Measurements from ENCODE around the gene TAX1BP1. TPM values are rescaled to one million over a fixed set of nuclear protein-coding genes. Genes with fewer than 3 reads are reported as not detected.
"Not testable (repeated sequence)": the region's sequence is repeated elsewhere in the genome, so short reads cannot be mapped to it uniquely, and the experiment has no call there.

Gene TAX1BP1
- total RNA-seq, 1 experiment from 2014 or later: 101 TPM

DNA sequence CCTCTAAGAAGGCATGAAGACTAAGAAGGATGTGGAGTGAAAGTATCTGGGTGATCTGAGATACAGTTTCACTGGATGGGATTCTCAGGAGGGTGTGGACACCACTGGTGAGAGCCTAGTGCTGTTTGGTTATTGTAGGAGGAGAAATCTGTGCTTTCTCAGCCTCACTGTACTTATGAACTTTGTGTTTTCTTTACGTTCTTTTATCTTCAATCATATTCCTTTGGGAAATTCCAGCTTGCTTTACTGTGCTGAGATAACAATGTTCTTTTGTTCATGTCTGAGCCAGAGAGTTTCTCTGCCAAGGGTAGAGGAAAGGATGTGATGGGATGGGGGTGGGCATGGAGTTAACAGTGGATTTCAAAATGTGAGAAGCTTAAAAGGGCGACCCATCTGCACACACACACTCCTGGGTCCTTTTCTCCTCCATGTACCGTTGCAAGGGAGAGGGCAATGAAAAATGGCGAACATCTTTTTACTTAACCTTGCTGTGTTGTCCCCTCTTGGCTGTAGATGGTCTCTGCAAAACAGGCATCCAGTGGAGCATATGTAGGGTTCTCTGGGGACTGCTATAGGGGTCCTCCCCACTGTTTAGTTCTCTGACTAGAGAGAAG, 25.0 kb upstream of the TAX1BP1 start:
- Histone ChIP-seq H3K36me3 (no peaks in the 10 kb centered on the region), H3K27ac (no peak overlapping the region), H3K4me3 (no peak overlapping the region), H3K4me1 (replicated peaks) (peaks cover 10% of the 10 kb centered on the region), H3K9me3 (replicated peaks) (no peaks in the 10 kb centered on the region), H3K27me3 (replicated peaks) (no peaks in the 10 kb centered on the region)
- DNase-seq (ENCODE audit: low read depth in 1 of 2, low spot score in 2 of 2): no peak

DNA sequence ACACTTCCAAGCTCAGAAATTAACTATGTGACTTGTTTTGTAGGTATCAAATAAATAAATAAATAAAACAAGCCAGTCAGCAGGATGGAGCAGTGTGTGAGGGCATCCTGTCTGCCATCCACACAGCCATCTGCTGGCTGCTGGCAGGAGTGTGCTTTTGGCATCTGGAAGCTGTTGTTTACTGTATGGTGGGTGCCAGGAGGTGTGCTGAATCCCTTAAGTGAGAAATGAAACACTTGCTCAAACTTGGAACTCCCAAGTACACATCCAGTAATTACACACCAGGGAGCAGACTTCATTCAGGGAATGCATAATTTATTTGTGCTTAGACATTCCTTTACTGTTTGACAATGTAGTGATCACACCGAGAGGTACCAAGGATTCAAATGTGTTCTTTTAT, 16.9 kb upstream of the TAX1BP1 start:
- H3K27me3 ChIP-seq (replicated peaks): no peaks in the 10 kb centered on the region
- no peaks in the 10 kb centered on the region for H3K9me3 ChIP-seq (replicated peaks)
- no peak for DNase-seq (ENCODE audit: low read depth in 1 of 2, low spot score in 2 of 2)

DNA sequence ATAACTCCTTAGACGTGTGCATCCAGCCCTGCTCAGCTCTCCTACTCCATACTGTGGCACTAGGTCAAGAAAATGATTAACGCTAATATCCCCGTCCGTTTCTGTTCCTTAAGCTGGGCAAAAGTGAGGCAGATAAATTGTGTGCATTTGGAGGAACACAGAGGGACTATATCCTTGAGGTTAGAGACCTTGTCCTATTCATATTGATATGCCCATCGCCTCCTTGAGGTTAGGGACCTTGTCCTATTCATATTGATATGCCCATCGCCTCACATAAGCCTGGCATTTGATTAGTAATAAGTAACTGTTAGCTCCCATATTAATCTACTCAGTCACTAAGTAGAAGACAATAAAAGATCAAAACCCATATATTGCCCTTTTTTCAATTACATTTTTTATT, 12.9 kb upstream of the TAX1BP1 start:
- DNase-seq (ENCODE audit: low read depth in 1 of 2, low spot score in 2 of 2): no peak
- Histone ChIP-seq H3K27ac (no peak overlapping the region), H3K9me3 (replicated peaks) (no peaks in the 10 kb centered on the region), H3K36me3 (no peaks in the 10 kb centered on the region), H3K4me3 (no peak overlapping the region), H3K27me3 (replicated peaks) (no peaks in the 10 kb centered on the region), H3K4me1 (replicated peaks) (no peaks in the 10 kb centered on the region; the same call in 1 of the 2 replicates)

More for the DNA sequence above, 16.9 kb upstream of the TAX1BP1 start:
- Histone ChIP-seq H3K27ac (no peak overlapping the region), H3K36me3 (no peaks in the 10 kb centered on the region), H3K4me1 (replicated peaks) (no peaks in the 10 kb centered on the region; the same call in 1 of the 2 replicates), H3K4me3 (no peak overlapping the region)

DNA sequence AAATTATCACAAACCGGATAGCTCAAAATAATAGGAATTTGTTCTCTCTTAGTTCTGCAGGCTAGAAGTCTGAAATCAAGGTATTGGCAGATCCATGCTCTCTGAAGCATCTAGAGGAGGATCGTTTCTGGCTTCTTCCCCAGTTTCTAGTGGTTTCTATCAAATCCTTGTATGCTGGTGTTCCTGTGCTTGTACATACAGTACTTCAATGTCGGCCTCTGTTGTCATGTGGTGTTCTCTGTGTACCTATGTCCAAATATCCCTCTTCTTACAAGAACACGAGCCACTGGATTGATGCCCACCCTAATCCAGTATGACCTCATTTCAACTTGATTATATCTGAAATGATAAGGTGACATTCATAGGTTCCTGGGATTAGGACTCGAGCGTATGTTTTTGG, 9.8 kb upstream of the TAX1BP1 start:
- no peaks in the 10 kb centered on the region for H3K36me3 ChIP-seq
- H3K9me3 ChIP-seq (replicated peaks): no peaks in the 10 kb centered on the region
- H3K4me3 ChIP-seq: no peak overlapping the region
- no peak overlapping the region for H3K27ac ChIP-seq
- no peak for DNase-seq (ENCODE audit: low read depth in 1 of 2, low spot score in 2 of 2)
- no peaks in the 10 kb centered on the region for H3K27me3 ChIP-seq (replicated peaks)
- H3K4me1 ChIP-seq (replicated peaks): no peaks in the 10 kb centered on the region; the same call in 1 of the 2 replicates

DNA sequence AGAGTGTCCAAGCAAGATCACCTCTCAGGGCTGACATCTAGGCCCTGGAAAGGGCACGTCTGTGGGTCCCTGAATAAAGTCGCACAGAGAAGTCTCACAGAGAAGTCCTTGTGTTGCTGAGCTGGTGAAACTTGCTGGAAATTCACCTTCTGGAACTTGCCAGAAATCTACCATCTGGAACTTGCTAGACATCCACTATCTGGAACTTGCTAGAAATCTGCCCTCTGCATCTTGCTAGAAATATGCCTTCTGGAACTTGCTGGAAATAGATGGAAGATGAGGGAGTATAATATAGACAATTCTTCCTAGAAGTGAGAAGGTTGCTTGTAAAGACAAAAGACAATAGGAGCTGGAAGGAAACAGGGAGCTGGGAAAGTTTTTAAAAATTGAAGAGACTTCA, 5.4 kb upstream of the TAX1BP1 start:
- Histone ChIP-seq H3K4me1 (replicated peaks) (peaks cover 3% of the 10 kb centered on the region; the same call in 1 of the 2 replicates), H3K9me3 (replicated peaks) (no peaks in the 10 kb centered on the region), H3K27me3 (replicated peaks) (no peaks in the 10 kb centered on the region), H3K27ac (no peak overlapping the region), H3K36me3 (no peaks in the 10 kb centered on the region), H3K4me3 (no peak overlapping the region)
- no peak for DNase-seq (ENCODE audit: low read depth in 1 of 2, low spot score in 2 of 2)

DNA sequence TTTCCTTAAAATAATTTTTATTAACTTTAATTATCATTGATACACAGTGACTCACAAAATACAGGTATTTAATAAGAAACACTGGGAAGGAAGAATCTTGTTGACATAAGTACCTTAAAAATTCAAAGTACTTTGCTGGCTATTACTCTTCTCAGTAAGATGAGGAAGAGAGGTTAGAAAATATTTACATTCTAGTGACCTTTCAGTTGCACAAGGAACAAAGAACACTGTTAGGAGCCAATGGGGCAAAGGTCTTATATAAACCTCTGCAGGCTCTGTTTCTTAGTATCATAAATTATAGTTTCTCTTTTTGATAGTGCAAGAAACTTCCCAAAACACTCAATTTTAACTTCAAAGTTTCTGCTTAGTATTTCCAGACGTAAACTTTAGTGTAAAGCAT, 4.8 kb upstream of the TAX1BP1 start:
- Histone ChIP-seq H3K9me3 (replicated peaks) (no peaks in the 10 kb centered on the region), H3K4me1 (replicated peaks) (peaks cover 3% of the 10 kb centered on the region; the same call in 1 of the 2 replicates), H3K27ac (no peak overlapping the region), H3K27me3 (replicated peaks) (no peaks in the 10 kb centered on the region), H3K4me3 (no peak overlapping the region), H3K36me3 (0 out of 2 replicates have a peak, but pooled peaks cover 1% of the 10 kb centered on the region)
- no peak for DNase-seq (ENCODE audit: low read depth in 1 of 2, low spot score in 2 of 2)

DNA sequence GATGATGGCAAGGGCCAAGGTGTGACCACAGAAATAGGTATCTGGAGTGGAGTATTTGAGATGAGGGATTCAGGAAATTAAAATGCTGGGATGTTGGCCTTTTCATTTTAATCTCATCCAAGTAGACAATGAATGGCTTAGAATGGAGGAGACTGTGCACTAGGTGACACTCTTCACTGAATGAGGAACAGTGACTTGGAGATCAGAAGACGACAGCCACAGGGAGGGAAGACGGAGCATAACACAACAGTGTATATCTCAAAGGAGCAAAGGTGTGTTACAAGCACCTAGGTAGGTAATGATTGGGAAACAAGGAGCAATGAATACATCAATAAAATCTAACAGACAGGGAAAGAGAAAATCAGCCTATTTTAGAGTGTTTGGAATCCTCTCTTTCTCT, 4.1 kb upstream of the TAX1BP1 start:
- Histone ChIP-seq H3K27ac (no peak overlapping the region), H3K36me3 (0 out of 2 replicates have a peak, but pooled peaks cover 4% of the 10 kb centered on the region), H3K27me3 (replicated peaks) (no peaks in the 10 kb centered on the region), H3K4me1 (replicated peaks) (peaks cover 3% of the 10 kb centered on the region; the same call in 1 of the 2 replicates), H3K9me3 (replicated peaks) (no peaks in the 10 kb centered on the region), H3K4me3 (no peak overlapping the region)
- no peak for DNase-seq (ENCODE audit: low read depth in 1 of 2, low spot score in 2 of 2)

DNA sequence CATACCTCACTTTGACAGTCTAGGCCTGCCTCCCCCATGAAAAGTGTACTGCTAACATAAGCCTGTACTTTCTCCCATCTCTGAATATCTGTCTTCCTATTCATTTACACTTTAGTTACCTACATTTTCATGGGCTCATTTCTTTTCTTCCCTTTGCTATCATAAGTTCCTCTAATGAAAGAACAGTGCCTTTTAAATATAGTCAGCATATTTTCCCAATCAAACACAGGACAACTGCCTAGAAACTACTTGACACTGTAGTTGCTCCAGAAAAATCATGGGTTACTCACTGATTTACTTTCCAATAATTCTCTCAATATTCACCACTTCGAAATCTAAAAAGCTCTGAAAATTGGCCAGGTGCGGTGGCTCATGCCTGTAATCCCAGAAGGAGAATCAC, 2.8 kb upstream of the TAX1BP1 start:
- H3K4me3 ChIP-seq: no peak overlapping the region
- 0 out of 2 replicates have a peak, but pooled peaks cover 4% of the 10 kb centered on the region for H3K36me3 ChIP-seq
- H3K9me3 ChIP-seq (replicated peaks): no peaks in the 10 kb centered on the region
- H3K4me1 ChIP-seq (replicated peaks): peaks cover 3% of the 10 kb centered on the region; the same call in 1 of the 2 replicates
- no peak for DNase-seq (ENCODE audit: low read depth in 1 of 2, low spot score in 2 of 2)
- no peak overlapping the region for H3K27ac ChIP-seq
- no peaks in the 10 kb centered on the region for H3K27me3 ChIP-seq (replicated peaks)

DNA sequence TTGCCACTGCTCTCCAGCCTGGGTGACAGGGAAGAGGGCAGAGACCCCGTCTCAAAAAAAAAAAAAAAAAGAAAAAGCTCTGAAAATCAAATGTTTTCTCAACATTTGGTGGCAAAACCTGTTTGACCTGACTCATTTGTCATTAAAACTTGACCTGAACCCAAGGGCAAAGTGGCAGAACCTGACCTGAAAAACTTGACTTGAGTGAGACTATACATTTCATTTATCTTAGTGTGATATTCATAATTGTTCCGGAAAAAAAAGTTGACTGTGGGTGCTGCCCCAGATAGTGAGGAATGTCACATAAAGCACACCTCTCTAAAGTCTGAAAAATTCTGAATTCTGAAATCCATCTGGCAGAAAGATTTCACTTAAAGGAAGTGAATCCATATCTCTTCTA, 2.3 kb upstream of the TAX1BP1 start:
- DNase-seq (ENCODE audit: low read depth in 1 of 2, low spot score in 2 of 2): no peak
- Histone ChIP-seq H3K9me3 (replicated peaks) (no peaks in the 10 kb centered on the region), H3K4me3 (no peak overlapping the region), H3K36me3 (0 out of 2 replicates have a peak, but pooled peaks cover 4% of the 10 kb centered on the region), H3K27ac (no peak overlapping the region), H3K27me3 (replicated peaks) (no peaks in the 10 kb centered on the region), H3K4me1 (replicated peaks) (peaks cover 3% of the 10 kb centered on the region; the same call in 1 of the 2 replicates)

DNA sequence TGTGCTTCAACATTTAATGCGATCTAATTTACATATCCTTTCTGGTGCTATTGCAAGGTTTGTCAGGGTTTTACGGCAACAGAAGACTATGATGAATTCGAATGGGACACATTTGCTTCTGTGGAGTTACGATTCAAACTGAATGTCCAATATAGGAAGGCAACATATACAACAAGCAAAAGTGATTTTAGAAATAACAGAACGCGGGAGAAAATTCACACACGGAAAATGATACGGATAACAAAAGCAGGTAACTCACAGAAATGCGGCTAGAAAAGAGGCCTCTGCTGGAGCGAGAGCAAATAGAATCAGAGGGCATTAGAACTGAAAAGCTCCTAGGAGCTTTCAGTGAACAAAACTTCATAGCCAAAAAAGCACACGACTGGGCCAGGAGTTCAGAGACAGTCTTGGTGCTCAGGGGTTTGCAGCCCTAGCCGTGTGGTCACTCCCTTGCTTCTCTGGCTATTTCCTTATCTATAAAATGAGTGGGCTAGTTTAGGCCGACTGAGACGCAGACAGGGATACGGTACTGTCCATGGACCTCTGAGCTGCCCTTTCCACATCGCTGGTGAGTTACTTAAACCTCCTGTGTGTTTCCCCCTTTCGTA, 557 bp upstream of the TAX1BP1 start:
- Histone ChIP-seq H3K36me3 (0 out of 2 replicates have a peak, but pooled peaks cover 4% of the 10 kb centered on the region), H3K4me1 (replicated peaks) (peaks cover 4% of the 10 kb centered on the region)

DNA sequence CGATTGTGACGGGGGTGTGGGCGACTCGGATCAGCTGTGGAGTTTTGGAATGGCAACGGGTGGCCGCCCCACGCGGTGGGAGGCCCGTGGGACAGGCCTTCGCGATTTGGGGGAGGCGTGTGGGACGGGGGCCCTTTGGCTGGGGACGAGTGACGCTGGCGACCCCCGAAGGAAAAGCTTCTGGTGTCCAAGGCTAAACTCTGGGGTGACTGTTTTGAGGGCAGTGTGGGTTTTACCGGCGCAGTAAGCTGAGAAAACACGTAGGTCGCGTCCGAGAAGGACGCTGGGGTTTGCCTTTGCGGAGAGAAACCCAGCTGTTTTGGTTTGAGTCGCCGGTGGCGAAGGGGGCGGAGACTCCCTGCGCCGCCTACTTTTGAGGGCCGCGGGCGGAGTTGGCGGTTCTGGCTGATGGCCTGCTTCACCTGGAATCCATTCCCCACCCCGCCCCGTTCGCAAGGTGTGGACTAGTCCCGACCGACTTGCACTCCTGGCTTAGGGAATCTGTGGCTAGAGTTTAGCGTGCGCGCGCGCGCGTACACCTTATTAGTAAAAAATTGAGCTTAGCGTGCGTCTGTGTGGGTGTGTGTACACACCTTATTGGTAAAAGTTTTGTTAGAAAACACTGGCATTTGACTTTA, 606 bp downstream of the TAX1BP1 start:
- Histone ChIP-seq H3K27me3 (replicated peaks) (no peaks in the 10 kb centered on the region), H3K36me3 (0 out of 2 replicates have a peak, but pooled peaks cover 4% of the 10 kb centered on the region), H3K4me1 (replicated peaks) (peaks cover 12% of the 10 kb centered on the region), H3K27ac (peak overlapping the region; percentile 75), H3K9me3 (replicated peaks) (no peaks in the 10 kb centered on the region), H3K4me3 (peak overlapping the region; percentile 67)
- peak; percentile 62 to 72 for DNase-seq (ENCODE audit: low read depth in 1 of 2, low spot score in 2 of 2)

More for the DNA sequence above, 557 bp upstream of the TAX1BP1 start:
- DNase-seq (ENCODE audit: low read depth in 1 of 2, low spot score in 2 of 2): peak in 1 of 2 experiments; percentile 46
- Histone ChIP-seq H3K9me3 (replicated peaks) (no peaks in the 10 kb centered on the region), H3K4me3 (peak overlapping the region; percentile 67), H3K27ac (peak overlapping the region; percentile 75), H3K27me3 (replicated peaks) (no peaks in the 10 kb centered on the region)

DNA sequence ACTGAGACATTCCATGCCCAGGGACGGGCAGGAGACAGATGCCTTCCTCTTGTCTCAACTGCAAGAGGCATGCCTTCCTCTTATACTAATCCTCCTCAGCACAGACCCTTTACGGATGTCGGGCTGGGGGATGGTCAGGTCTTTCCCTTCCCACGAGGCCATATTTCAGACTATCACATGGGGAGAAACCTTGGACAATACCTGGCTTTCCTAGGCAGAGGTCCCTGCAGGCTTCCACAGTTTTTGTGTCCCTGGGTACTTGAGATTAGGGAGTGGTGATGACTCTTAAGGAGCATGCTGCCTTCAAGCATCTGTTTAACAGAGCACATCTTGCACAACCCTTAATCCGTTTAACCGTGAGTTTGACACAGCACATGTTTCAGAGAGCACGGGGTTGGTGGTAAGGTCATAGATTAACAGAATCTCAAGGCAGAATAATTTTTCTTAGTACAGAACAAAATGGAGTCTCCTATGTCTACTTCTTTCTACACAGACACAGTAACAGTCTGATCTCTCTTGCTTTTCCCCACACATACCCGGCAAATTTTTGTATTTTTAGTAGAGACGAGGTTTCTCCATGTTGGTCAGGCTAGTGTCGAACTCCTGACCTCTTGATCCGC, 2.2 kb downstream of the TAX1BP1 start:
- not testable (repeated sequence) for DNase-seq (ENCODE audit: low read depth in 1 of 2, low spot score in 2 of 2); H3K36me3 ChIP-seq; H3K27me3 ChIP-seq (replicated peaks); H3K27ac ChIP-seq; H3K9me3 ChIP-seq (replicated peaks); H3K4me3 ChIP-seq
- H3K4me1 ChIP-seq (replicated peaks): peaks cover 11% of the 10 kb centered on the region

DNA sequence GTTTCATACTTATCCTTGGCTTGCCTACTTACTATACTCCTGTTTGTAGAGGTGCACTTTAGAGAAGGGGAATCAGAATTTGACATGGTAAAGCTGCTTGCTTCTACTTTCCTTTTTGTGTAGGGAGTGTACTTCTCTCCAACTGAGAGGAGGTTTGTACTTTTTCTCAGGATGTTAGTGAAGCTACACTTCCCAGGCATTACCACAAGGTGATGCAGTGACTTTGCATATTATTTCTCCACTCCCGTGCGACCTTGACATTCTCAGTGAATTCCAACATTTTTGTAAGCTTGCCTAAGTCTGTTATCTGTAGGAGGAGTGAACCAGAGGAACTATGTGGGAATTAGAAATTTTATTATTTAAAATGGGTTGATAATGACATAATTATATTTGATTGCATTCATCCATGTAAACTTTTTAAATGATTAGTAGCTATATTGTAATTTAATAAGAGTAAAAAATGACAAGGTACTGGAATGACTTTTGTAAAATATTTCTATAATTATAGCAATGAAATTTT, 5.2 kb downstream of the TAX1BP1 start:
- DNase-seq (ENCODE audit: low read depth in 1 of 2, low spot score in 2 of 2): peak; percentile 49 to 76
- Histone ChIP-seq H3K36me3 (peaks cover 21% of the 10 kb centered on the region), H3K4me3 (no peak overlapping the region), H3K9me3 (replicated peaks) (no peaks in the 10 kb centered on the region), H3K4me1 (replicated peaks) (peaks cover 11% of the 10 kb centered on the region), H3K27ac (peak overlapping the region; percentile 65), H3K27me3 (replicated peaks) (no peaks in the 10 kb centered on the region)
